GM12891 (cell line): Measurements from ENCODE around the gene BICD1.

Experiments
- POLR2A ChIP-seq: IDR thresholded peaks from 2 replicates; pipeline ENCODE4 v1.6.1; 2011; ENCODE audit warnings: low read depth, low read length, control low read depth
- POLR2AphosphoS5 ChIP-seq: IDR thresholded peaks from 2 replicates; pipeline ENCODE4 v1.6.1; 2011; ENCODE audit warnings: low read depth, low read length, control low read depth
- POU2F2 ChIP-seq: IDR thresholded peaks from 2 replicates; pipeline ENCODE4 v1.6.1; 2011; ENCODE audit warnings: low read depth, mild to moderate bottlenecking, control low read depth, low read length, moderate library complexity
- SPI1 ChIP-seq: IDR thresholded peaks from 2 replicates; pipeline ENCODE4 v1.6.1; 2011; ENCODE audit warnings: low read depth, low read length, control low read depth
- TAF1 ChIP-seq: IDR thresholded peaks from 2 replicates; pipeline ENCODE4 v1.6.1; 2011; ENCODE audit warnings: low read depth, low read length, control low read depth

- TF ChIP-seq POLR2A (no peak), POLR2AphosphoS5 (no peak), TAF1 (no peak), SPI1 (no peak), POU2F2 (no peak)
Observed at GRCh38 chr12:32124637-32125036, 18.0 kb downstream of the BICD1 start.
